Measurements from ENCODE around the gene CALML5.

GRCh38 chr10:5506751-5507648 lies 7.6 kb upstream of the CALML5 start:
- no peak for TF ChIP-seq CTCF (IDR thresholded peaks at IDR 0.05)
- TF ChIP-seq ZSCAN18 (CRISPR knock-in tag; IDR thresholded peaks at IDR 0.05): no peak
- no peak for TF ChIP-seq SMAD3 (CRISPR knock-in tag; IDR thresholded peaks at IDR 0.05; ENCODE audit: borderline replicate concordance)
- TF ChIP-seq STAT6 (CRISPR knock-in tag; conservative IDR thresholded peaks at IDR 0.05; ENCODE audit: low read depth): no peak
- TF ChIP-seq CREB1 (CRISPR knock-in tag; IDR thresholded peaks at IDR 0.05): no peak
- TF ChIP-seq E2F4 (CRISPR knock-in tag; IDR thresholded peaks at IDR 0.05; ENCODE audit: borderline replicate concordance, low read depth): no peak
- no peak for TF ChIP-seq CBFB (CRISPR knock-in tag; IDR thresholded peaks at IDR 0.05; ENCODE audit: low read depth)

Data from WTC11 (cell line).